ENCODE data around the gene GRAMD1C.

Gene GRAMD1C

DNA sequence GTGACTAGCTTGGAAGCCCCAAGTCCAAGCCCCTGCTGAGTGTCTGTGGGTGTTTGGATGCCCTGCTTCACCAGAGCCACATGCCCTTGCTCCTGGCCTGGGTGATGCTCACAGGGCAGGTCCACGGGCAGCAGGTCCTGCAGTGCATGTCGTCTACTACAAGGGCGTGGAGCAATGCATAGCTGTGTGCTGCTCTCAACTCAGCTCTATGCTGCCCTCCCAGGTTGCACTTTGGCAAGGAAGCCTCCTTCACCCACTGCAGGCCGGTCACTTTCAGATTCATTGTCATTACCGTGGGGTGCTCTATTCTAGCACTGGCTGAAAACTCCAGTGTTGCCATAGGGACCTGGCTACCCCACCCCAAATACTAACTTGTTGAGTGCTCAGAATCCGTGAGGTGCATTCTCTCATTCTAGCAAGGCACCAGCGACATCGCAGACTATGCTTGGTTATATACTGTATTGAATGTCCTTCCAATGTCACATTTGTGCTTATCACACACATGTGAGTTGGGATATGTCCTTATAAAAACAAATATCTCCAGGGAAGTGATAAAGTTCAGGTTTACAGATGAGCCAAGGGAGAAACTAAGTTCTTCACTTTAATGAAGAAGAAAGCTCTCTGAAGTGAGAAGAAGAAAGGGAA is 51.8 kb downstream of the GRAMD1C start:
- TF ChIP-seq, protein P1, sequence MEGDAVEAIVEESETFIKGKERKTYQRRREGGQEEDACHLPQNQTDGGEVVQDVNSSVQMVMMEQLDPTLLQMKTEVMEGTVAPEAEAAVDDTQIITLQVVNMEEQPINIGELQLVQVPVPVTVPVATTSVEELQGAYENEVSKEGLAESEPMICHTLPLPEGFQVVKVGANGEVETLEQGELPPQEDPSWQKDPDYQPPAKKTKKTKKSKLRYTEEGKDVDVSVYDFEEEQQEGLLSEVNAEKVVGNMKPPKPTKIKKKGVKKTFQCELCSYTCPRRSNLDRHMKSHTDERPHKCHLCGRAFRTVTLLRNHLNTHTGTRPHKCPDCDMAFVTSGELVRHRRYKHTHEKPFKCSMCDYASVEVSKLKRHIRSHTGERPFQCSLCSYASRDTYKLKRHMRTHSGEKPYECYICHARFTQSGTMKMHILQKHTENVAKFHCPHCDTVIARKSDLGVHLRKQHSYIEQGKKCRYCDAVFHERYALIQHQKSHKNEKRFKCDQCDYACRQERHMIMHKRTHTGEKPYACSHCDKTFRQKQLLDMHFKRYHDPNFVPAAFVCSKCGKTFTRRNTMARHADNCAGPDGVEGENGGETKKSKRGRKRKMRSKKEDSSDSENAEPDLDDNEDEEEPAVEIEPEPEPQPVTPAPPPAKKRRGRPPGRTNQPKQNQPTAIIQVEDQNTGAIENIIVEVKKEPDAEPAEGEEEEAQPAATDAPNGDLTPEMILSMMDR (IDR thresholded peaks at IDR 0.05; ENCODE audit: insufficient read depth, low read depth, low read length, missing control alignments), result peak; percentile 2
- peak; percentile 30 for DNase-seq (ENCODE audit: low read depth)
- H3K4me3 ChIP-seq (ENCODE audit: low read depth, low read length), result no peak overlapping the region

DNA sequence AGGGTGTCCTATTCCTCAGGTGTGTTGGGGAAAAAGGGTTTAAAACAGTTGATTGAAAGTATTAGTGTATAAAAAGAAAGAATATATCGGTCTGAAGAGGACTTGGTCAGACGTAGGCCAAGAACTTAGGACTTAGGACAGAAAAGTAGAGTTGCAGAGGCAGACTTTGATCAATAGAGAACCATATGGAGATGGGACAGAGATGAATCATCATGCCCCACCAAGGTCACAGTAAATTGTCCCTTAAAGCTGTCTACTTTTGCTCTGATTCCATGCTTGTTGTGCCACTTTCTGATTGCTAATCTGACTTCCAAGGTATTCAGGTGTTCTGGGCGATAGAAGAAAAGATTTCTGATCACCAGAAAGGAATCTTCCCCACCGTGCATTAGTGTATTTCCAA is 56.3 kb downstream of the GRAMD1C start:
- H3K4me3 ChIP-seq (ENCODE audit: low read depth, low read length), result no peak overlapping the region
- TF ChIP-seq, protein P1 (IDR thresholded peaks at IDR 0.05; ENCODE audit: insufficient read depth, low read depth, low read length, missing control alignments), result no peak
- no peak for DNase-seq (ENCODE audit: low read depth)

- no peak overlapping the region for H3K4me3 ChIP-seq (ENCODE audit: low read depth, low read length)
Measured at GRCh38 chr3:113895964-113896363, 57.4 kb downstream of the GRAMD1C start.

GRCh38 chr3:113896930-113897329 is 58.3 kb downstream of the GRAMD1C start:
- TF ChIP-seq, protein P1 (IDR thresholded peaks at IDR 0.05; ENCODE audit: insufficient read depth, low read depth, low read length, missing control alignments), result no peak
- DNase-seq (ENCODE audit: low read depth), result no peak
- H3K4me3 ChIP-seq (ENCODE audit: low read depth, low read length), result no peak overlapping the region

More at GRCh38 chr3:113895964-113896363, 57.4 kb downstream of the GRAMD1C start:
- DNase-seq (ENCODE audit: low read depth), result no peak
- TF ChIP-seq, protein P1 (IDR thresholded peaks at IDR 0.05; ENCODE audit: insufficient read depth, low read depth, low read length, missing control alignments), result no peak

DNA sequence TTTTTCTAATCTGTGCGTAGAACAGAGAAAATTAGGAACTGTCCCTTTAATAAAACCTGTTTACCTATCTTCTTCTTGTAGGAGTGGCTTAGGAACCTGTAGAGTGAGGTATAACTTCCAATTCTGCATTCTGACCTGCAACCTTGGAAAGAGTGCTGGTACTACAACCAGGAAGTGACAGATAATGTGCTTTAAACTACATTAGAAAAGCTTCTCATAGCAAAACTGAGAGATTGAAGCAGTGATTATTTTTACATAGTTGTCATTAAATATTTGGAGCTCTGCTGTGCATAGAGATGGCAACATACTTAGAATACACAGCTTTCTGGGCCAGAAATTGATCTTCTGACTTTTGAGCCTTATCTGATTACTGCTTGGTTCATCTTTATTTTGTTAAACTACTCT is 58.8 kb downstream of the GRAMD1C start:
- TF ChIP-seq, protein P1 (IDR thresholded peaks at IDR 0.05; ENCODE audit: insufficient read depth, low read depth, low read length, missing control alignments), result no peak
- no peak overlapping the region for H3K4me3 ChIP-seq (ENCODE audit: low read depth, low read length)
- DNase-seq (ENCODE audit: low read depth), result no peak

DNA sequence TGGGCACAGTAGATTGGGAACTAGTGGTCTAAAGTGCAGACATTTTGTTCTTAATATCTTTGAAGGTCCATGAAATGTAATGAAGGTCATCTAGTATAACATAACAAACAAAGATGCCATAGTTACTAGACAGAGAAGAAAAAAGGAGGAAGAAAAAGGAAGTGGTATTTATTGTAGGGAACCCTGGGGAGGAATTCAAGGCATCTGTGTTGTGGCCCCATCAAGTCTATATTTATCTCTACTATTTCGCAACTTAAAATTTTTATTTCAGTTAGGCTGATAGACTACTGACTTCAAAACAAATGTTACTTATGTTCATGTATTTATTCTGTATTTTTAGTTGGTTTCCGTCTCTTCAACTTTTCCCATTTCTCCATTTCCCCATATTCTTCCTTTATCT is 60.3 kb downstream of the GRAMD1C start:
- no peak for DNase-seq (ENCODE audit: low read depth)
- no peak overlapping the region for H3K4me3 ChIP-seq (ENCODE audit: low read depth, low read length)

More for the DNA sequence above, 60.3 kb downstream of the GRAMD1C start:
- TF ChIP-seq, protein P1 (IDR thresholded peaks at IDR 0.05; ENCODE audit: insufficient read depth, low read depth, low read length, missing control alignments), result no peak
